T-helper 9 cell (primary cell): ENCODE results near the gene HUNK.
"Not testable (repeated sequence)": the region's sequence is repeated elsewhere in the genome, so short reads cannot be mapped to it uniquely, and the experiment has no call there.

ENCODE experiments used
- DNase-seq: peaks from one replicate; pipeline ENCODE4 v3.0.0-alpha.2; 2020

Gene HUNK

DNA sequence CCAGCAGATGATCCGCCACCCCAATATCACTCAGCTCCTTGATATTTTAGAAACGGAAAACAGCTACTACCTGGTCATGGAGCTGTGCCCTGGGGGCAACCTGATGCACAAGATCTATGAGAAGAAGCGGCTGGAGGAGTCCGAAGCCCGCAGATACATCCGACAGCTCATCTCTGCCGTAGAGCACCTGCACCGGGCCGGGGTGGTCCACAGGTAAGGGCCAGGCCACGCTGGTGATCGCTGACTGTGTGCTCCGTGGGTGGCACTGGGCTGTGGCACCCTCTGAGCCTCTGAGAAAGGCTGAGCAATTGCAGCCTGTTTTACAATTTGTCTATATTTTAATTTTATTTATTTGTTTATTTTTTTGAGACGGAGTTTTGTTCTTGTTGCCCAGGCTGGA, 51.7 kb downstream of the HUNK start:
- no peak for DNase-seq

GRCh38 chr21:31926498-31926897, 53.7 kb downstream of the HUNK start:
- DNase-seq: no peak

GRCh38 chr21:31927689-31928353, 55.0 kb downstream of the HUNK start:
- no peak for DNase-seq

DNA sequence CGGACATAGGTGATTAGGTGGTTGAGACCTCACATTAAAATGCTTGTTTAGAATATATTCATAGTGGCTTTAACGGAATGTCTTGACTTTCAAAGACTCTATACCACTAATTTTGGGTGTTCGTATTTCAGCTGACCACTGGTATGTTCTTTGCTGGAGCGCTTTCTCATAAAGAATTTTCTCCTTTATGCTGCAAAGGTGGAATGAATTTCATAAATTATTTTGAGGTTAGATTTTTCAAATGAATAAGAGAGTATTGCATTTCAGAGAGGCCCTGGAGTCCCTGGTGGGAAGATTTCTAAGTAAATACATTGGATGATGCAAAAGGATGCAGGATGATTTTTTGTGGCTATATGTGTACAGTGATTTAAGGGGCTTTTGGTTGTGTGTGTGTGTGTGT, 55.8 kb downstream of the HUNK start:
- DNase-seq: no peak

DNA sequence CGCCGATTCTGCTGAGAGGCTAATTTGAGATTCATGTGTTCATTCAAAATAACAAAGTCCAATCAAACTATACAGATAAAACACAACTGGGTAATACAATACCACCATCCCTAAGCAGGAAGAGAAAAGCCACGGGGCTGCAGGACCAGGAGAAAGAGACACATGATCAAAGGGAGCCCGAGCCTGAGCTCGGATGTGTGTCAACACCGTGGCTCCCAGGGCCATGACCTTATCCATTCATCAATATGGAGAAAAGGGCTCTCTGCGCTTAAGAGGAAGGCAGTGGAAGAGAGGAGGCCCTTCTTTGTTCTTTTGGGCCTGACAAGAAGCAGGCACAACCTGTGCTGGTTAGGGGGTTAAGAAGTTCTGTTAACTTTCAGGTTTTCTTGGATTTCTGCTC, 56.7 kb downstream of the HUNK start:
- no peak for DNase-seq

DNA sequence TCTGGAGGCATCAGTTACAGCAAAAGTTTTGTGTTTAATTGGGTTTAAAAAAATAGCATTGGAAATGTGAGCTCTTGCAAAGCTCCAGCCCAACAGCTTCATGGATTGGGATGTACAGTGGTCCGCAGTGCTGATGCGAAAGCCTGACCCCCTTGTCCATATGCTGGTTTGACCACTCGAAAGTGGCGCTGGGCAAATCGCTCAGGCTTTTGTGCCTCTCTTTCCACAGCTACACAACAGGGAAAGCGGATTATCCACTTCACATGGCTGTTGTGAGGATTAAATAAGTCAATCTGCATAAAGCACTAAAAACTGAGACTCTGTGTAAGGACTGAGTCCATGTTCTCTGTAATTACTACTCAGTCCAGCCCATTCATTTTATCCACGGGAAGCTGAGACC, 57.2 kb downstream of the HUNK start:
- DNase-seq: no peak

DNA sequence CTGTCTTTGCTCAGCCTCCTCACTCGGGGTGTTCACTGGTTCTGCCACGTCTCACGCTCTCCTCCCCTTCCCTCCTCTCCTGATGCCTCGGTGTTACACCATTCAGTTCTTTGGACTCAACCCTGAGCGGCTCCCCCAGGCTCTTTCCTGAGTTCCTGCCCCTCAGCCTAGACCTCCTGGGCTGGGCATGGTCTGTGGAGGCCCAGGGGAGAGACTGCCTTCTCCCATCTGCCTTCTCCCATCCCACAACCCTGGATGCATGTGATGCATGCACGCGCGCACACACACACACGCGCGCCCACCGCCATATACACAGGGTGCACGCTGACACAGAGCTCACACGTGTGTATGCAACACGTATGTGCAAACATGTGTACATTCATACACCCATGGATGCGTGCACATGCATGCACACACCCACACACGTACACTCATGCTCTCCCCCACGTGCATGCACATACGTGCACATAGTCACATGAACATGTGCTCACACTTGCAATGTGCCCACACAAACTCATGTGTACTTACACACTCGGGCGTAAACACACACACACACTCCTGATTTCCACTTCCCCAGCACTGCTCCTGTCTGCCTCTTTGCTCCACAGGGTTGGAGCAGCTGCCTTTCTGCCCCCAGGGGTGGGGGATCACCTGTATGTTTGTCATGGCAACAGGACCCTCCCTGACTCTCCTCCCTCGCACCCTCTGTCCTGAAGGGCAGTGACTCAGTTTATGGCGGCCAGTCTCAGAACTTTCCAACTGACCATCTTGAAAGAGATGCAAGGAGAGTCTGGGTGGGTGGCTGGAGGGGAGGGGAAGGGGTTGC, 59.0 kb downstream of the HUNK start:
- no peak for DNase-seq

GRCh38 chr21:31932470-31932764, 59.6 kb downstream of the HUNK start:
- no peak for DNase-seq

DNA sequence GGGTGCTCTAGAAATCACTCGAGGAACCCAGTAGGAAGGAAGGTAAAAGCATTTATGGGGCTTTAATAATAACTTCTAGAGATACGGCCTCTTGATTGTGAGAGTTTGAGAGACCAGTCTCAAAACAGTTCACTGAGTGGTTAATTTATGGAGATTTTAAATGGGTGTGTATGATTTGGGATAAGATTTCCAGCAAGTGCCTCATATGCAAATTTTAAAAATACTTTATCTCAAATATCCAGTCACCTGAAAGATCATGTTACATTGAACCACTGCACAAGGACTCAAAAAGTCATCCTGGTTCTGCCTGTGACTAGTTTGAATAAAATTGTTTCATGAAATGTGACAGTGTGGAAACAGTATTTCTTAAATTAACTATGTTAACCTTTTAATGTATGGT, 64.5 kb downstream of the HUNK start:
- no peak for DNase-seq

- no peak for DNase-seq
These were observed 65.8 kb downstream of the HUNK start for GRCh38 chr21:31938330-31939301.

GRCh38 chr21:31941694-31942093, 68.9 kb downstream of the HUNK start:
- DNase-seq: no peak

- no peak for DNase-seq
These were observed 70.7 kb downstream of the HUNK start for GRCh38 chr21:31943561-31943960.

DNA sequence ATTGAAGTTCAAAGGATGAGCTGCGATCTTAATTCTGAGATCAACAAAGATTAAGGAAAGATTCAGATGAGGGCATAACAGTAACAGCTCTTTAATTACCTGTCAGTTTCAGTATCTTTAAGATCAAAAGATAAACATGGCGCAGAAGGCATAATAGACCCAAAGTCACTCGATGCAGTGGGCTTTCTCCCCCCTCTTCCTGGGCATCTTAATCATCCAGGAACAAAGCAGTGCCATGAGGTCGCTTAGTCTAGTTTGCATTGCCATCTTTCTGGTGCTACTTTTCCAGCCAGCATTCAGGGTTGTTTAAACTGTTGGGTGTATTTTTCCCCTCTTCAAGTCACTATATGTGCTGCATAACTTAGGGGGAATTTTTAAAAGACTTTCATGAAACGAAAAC, 72.3 kb downstream of the HUNK start:
- no peak for DNase-seq

DNA sequence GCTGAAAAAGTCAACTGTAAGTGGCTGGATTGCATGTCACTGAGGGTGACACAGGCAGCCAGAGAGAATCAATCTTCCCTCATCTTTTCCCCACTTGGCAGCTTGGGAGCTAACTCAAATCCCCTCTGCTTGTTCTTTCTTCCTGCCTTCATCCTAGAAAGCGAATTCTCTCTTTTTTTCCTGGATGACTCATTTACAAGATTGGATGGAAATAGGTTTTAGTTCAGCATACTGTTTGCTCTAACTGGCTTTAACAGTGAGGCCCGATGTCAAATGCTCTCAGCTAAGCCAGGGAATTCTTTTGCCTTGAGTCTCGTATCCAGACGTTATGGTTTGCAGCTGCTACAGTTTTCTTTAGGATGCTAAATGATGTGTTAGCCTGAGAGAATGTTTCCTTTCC, 72.7 kb downstream of the HUNK start:
- no peak for DNase-seq

DNA sequence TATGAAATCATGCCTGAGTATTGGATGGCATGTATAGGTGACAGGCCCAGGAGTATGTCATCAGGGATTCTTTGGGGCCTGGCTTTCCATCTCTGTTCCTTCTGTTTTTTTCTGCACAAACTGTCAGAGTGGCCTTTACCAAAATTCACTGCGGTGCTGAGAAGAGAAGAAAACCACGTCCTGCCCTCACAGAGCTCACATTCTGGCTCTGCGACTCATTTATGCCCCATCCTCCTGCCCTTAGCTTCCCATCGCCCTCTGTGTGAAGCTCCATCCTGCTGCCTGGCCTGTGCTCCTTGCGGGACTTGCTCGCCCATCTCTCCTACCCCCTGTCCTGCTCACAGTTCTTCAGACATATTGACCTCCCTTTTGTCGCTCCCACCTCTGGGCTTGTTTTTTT, 73.4 kb downstream of the HUNK start:
- DNase-seq: no peak

DNA sequence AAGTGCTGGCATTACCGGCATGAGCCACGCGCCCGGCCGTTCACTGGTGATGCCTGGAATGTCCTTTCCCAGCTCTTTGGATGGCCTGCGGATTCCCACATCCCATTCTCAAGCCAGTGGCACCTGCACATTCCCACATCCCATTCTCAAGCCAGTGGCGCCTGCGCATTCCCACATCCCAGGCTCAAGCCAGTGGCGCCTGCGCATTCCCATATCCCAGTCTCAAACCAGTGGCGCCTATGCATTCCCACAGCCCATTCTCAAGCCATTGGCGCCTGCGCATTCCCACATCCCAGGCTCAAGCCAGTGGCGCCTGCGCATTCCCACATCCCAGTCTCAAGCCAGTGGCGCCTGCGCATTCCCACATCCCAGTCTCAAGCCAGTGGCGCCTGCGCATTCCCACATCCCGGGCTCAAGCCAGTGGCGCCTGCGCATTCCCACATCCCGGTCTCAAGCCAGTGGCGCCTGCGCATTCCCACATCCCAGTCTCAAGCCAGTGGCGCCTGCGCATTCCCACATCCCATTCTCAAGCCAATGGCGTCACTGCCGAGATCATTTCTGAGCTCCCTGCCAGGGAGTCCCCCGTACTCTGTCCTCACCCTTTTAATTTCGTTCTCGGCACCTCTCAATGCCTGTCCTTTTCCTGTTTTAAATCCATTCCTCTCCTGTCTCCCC, 74.2 kb downstream of the HUNK start:
- DNase-seq: not testable (repeated sequence)

DNA sequence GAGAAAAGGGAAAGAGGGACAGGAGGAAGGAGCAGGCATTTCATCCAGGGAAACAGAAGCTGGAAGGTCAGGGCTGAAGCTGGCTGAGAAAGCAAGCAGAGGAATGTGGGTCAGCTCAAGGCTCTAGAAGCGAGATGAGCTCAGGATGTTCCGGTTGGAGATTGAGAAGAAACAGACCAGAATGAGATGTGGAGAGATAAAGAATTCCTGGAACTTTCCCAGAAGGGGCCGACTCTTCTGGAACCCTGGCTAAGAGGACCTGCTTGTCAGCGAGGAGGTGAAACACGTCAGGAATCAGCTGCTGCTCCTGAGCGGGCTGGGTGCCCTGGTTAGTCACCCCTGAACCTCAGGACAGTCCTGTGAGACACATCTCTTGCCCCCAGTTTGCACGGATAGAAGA, 75.9 kb downstream of the HUNK start:
- DNase-seq: no peak

GRCh38 chr21:31952828-31953227, 80.0 kb downstream of the HUNK start:
- DNase-seq: no peak

DNA sequence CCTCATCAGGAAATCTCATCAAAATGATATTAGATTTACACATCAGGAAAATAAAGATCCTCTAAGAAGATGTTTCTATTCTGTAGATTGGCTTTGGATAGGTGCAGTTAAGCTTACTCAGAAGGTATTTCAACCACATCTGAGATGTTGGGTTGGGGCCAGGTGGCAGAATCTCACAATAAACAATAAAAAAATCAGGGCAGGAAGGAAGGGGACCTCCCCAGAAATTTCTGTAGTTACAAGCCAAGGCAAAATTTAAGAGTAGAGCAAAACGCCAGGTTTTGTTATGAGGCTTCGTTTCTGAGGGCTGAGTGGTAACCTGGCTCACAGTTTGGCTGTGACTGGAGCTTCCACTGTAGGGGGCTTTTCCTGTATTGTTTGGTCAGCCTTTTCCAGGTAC, 84.8 kb downstream of the HUNK start:
- DNase-seq: no peak

DNA sequence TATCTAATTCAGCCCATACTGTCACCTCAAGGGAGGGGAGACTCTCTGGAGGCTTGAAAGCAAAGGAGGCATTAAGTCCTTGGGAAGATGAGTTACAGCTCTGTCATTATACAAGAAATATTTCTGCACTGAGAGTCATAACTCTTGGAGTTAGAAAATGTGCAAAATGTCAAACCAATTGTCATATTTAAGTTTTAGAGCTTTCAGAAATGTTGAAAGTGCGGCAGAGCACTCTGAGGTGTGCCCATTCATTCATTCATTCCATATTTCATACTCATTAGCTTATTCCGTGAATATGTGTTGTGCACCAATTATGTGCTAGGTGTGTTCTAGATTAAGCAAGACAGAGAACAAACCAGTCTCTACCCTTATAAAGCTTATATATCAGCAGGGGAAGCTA, 87.1 kb downstream of the HUNK start:
- DNase-seq: no peak

DNA sequence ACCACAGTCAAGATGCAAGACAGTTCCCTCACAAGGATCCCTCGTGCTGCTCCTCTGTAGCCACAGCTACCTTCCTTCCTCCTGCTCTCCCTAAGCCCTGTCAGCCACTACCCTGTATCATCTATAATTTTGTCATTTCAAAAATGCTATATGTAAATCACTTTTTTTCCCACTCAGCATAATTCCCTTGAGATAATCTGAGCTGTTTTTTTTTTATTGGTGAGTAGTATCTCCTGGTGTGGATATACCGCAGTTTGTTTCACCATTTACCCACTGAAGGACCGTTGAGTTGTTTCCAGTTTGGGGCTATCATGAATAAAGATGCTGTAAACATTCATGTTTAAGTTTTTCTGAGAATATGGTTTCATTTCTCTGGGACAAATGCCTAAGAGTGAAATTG, 88.2 kb downstream of the HUNK start:
- no peak for DNase-seq

DNA sequence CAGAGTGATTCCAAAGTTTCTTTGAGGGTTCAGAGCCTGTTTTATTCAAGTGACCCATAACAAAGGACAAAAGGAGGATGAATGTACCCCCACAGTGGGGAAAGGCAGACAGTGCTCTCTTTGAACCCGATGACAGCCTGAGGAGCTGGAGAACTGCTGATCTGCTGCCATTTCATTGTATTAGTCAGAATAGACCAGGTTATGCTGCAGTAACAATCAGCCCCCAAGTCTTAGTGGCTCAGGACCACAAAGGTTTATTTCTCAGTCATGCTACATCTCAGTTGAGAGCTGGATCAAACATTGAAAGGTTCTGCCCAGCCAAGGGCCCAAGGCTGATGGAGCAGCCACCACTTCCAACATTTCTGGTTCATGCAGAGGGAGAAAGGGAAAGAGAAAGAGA, 88.9 kb downstream of the HUNK start:
- no peak for DNase-seq

- no peak for DNase-seq
These were observed 91.9 kb downstream of the HUNK start for GRCh38 chr21:31964692-31965091.
